HT-29 (cell line): ENCODE results near the gene IQCB1. TPM values are rescaled to one million over a fixed set of nuclear protein-coding genes. Genes with fewer than 3 reads are reported as not detected.
A peak's percentile ranks its signal among the peaks of the same experiment; 100 is the strongest.
"Not testable (repeated sequence)": the region's sequence is repeated elsewhere in the genome, so short reads cannot be mapped to it uniquely, and the experiment has no call there.

ENCODE experiments used
- DNase-seq: peaks from one replicate; pipeline ENCODE4 v3.0.0-alpha.2; 2015; ENCODE audit warnings: low spot score
- total RNA-seq: library from RNA; depleted of rRNA; stranded (reverse); fragments of >200 nt; shearing (Covaris generic); gene quantifications from 2 replicates; pipeline ENCODE4 v1.2.3, GENCODE V29; 2014

IQCB1 gene
- total RNA-seq, 1 experiment from 2014 or later, result 15.0 TPM

- DNase-seq, result no peak
These were observed 31.0 kb downstream of the IQCB1 start for GRCh38 chr3:121803771-121804320.

GRCh38 chr3:121800906-121801305, 34.0 kb downstream of the IQCB1 start:
- no peak for DNase-seq

GRCh38 chr3:121796970-121797369, 37.9 kb downstream of the IQCB1 start:
- DNase-seq, result no peak

- DNase-seq, result no peak
These were observed 40.4 kb downstream of the IQCB1 start for GRCh38 chr3:121794264-121794983.

- DNase-seq, result no peak
These were observed 41.8 kb downstream of the IQCB1 start for GRCh38 chr3:121793078-121793477.

GRCh38 chr3:121786485-121786884, 48.4 kb downstream of the IQCB1 start:
- DNase-seq, result no peak

- not testable (repeated sequence) for DNase-seq
These were observed 52.1 kb downstream of the IQCB1 start for GRCh38 chr3:121782784-121783183.

GRCh38 chr3:121781611-121782010, 53.2 kb downstream of the IQCB1 start:
- DNase-seq, result no peak

GRCh38 chr3:121775095-121775494, 59.8 kb downstream of the IQCB1 start:
- not testable (repeated sequence) for DNase-seq

GRCh38 chr3:121769246-121769645, 65.6 kb downstream of the IQCB1 start:
- no peak for DNase-seq

GRCh38 chr3:121768452-121768851, 66.4 kb downstream of the IQCB1 start:
- DNase-seq, result no peak

- DNase-seq, result no peak
These were observed 75.2 kb downstream of the IQCB1 start for GRCh38 chr3:121759541-121760202.

GRCh38 chr3:121758727-121759450, 76.0 kb downstream of the IQCB1 start:
- no peak for DNase-seq

GRCh38 chr3:121757812-121758545, 76.9 kb downstream of the IQCB1 start:
- DNase-seq, result no peak

- no peak for DNase-seq
These were observed 77.6 kb downstream of the IQCB1 start for GRCh38 chr3:121757087-121757811.

GRCh38 chr3:121752772-121753171, 82.1 kb downstream of the IQCB1 start:
- DNase-seq, result no peak

- DNase-seq, result no peak
These were observed 82.6 kb downstream of the IQCB1 start for GRCh38 chr3:121752261-121752660.

GRCh38 chr3:121750087-121750415, 84.8 kb downstream of the IQCB1 start:
- DNase-seq, result peak; percentile 51

GRCh38 chr3:121749276-121750086, 85.4 kb downstream of the IQCB1 start, which contains the start of gene GOLGB1:
Gene GOLGB1, minus strand, starts transcription at chr3:121749741. Its CDS starts 18,770 bp downstream, at chr3:121730971.
- DNase-seq, result peak; percentile 100

GRCh38 chr3:121748680-121749275, 86.1 kb downstream of the IQCB1 start:
- DNase-seq, result peak; percentile 91
